Measurements from ENCODE around the gene NEUROG1.
A peak's percentile ranks its signal among the peaks of the same experiment; 100 is the strongest.

Gene NEUROG1

DNA sequence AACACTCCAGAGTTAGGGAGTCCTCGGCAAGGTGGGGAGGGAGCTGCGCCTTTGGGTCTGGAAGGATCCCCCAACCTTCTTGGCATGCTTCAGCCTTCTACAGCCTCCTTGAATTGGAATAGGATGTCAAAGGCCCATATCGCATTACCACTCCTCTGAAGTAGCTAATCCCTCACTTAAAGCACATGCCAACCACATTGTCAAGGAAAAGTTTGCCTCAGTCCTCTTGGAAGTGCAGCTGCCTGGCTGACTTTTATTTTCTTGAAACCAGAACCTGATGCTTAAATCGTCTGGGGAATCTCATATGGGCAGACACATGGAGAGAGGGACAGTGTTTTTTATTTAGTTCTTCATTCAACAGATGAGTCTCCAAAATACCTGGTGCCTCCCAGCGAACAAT, 28.6 kb upstream of the NEUROG1 start:
- DNase-seq (ENCODE audit: low spot score) = no peak

DNA sequence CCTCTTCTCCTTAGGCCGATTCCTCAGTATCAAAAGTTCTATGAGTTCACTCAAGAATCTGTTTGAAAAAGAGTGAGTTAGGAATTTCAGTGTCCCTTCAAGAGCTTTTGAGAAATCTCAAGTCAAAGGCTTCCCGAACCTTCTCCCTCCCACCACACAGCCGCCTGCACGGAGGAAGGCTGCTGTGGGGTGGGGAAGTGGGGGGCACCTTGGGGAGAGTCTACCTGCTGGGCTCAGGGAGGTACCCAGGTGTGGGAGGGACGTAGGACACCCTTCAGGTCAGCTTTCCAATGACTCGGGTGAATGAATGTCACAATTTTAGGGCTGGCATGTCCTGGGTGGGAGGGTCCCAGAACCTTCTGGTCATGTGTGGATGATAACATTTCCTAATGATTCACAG, 25.5 kb upstream of the NEUROG1 start:
- DNase-seq (ENCODE audit: low spot score) = no peak

DNA sequence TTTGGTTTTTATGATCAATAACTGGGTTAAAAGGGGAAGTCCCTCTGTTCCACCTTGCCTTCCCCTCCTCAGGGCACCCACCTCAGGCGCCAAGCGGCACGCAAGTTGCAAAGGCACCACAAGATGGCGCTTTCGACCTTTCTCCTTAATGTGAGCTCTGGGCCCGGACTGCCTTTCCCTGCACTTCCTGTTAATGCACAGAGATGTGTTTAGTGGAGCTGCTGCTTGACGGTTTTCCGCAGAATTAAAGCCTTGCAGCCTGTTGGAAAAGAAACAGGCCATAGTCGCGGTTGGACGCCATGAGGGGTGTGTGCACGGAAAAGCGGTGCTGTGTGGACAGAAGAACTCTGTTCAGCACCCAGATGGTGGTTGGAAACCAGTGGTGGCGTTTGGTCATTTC, 25.1 kb upstream of the NEUROG1 start:
- DNase-seq (ENCODE audit: low spot score) = peak; percentile 58

DNA sequence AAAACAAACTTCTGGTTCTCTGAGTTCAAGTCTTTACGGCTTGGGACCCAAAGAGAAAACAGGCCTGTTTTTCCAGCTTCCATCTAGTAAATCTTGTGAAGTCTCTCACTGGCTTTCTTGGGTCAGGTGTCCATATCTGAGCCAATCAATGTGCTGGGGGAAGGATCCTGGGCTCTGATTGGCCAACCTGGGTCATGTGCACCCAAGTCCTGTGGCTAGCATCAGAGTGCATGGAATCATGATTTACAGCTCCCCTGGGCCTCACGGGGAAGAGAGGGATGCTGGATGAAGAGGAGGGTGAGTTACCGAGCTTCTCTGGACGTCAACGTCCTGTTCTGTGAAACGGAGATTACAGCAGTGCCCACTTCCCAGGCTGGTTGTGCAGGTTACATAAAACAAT, 23.6 kb upstream of the NEUROG1 start:
- no peak for DNase-seq (ENCODE audit: low spot score)

DNA sequence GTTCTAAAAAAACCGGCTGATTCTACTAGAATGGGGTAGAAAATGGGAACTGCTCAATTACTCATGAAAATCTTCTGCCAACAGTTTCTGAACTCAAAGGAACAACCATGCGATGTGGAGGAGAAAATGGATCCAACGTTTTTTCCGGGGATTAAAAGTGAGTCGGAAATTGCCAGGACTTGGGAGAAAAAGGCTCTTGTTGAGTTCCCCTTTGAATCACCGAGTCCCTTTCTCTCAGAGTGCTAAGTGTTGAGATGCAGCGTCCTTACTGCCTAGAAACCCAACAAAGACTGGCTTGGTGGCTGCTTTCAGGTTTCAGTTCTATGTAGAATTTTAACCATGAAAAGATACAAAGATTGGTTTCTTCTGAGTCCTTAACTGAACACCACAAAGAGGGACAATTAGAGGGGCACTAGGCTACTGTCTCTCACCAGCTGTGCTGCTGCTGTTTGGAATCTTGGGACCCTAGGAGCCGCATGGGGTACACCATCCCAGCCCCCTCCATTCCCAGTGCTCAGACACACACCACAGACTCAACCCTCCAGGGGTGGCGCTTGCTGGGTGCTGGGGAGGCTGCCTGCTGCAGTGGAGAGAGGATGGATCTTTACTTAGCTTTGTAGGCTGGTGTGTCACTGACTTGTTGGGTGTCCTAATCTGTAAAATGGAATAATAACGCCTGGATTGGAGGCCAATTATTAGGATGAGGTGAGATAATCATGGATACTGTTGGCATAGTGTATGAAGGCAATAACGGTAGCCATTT, 21.5 kb upstream of the NEUROG1 start:
- DNase-seq (ENCODE audit: low spot score) = no peak

DNA sequence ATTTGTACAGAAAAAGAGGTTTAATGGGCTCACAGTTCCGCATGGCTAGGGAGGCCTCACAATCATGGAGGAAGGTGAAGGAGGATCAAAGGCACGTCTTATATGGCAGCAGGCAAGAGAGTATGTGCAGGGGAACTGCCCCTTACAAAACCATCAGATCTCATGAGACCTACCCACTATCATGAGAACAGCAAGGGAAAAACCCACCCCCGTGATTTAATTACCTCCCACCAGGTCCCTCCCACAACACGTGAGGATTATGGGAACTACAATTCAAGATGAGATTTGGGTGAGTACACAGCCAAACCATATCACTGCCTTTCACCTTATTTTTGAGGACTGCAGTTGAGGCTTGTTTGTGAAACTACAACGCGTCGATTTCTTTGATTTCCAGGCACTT, 20.9 kb upstream of the NEUROG1 start:
- no peak for DNase-seq (ENCODE audit: low spot score)

DNA sequence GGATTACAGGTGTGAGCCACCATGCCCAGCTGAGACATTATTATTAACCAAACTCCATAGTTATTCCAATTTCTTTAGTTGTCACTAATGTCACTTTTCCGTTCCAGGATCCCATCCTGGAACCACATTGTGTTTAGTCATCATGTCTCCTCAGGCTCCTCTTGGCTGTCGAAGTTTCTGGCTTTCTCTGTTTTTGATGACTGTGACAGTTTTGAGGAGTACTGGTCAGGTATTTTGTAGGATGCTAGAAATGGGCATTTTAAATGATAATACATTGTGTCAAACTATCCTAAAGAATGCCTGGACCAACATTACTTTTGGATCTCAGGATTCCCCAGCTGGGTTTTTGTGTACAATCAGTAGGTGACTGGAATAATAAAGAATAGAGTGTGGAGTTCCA, 19.8 kb upstream of the NEUROG1 start:
- DNase-seq (ENCODE audit: low spot score) = no peak

DNA sequence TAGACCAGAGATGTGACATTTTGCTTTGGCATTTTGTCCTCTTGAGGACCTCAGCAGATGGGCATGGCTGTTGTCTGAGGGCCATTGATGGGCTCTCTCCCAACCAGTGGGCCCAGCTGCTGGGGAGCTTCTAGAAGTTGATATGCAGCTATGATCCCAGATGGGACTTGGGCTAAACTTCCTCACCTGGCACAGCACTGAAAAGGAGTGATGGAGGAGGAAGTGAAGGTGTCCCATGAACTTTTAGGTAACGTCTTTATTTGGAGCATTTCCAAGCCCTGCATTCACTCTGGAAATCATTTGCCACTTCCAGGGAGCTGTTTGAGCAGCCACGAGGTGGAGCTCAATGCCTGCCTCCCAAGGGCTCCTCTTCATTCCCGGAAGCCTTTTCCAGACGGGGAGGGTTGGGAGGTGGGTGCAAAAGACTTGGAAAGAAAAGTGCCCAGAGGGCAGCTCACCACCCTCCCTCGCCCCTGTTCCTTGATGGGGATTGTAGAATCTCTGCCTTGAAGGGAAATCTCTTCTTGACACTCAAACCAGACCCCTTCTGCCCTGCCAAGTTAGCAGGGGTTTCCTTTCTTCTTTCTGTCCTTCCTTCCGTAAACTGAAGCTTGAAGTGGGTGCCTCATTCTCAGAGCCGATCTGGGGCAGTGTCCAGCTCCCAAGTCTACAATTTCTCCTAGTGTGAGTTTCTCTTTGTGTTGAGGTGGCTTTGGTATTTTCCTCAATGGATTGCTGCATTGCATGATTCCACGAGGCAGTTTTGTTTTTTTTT, 18.1 kb upstream of the NEUROG1 start:
- DNase-seq (ENCODE audit: low spot score) = no peak

DNA sequence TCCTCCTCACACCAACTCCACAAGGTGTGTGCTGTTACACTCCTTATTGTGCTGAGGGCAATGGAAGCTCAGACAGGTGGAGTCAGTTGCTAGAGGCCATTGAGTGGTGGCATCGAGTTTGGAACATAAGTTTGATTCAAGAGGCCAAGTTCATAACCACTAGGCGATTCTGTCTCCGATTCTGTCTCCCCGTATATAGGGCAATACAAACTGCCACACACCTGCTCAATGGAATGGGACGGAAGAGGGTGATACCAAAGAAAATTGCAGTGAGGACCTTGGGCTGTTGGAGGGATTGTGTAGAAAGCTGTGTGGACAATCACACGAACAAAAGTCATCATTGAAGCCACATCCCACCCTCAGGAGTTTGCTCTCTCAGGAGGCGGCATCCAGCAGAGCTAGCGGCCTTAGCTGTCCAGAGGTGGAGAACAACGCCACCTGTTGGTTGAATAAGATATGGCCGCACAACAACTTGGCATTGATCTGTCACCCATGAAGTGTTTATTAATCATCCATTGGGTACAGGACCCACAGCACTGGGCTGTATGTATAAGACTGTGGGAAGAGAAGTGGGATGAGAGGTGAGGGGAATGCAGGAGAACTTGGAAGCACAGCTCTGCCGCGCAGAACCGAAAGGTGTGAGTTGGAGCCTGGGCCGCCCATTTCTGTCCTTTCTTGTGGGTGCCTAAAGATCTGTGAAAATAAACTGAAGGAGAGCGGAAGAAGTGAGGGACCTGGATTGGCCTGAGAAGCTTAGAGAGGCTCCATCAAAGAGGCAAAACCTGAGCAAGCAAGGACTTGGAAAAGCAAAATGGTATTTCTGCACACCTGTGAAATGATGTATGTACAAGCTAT, 16.1 kb upstream of the NEUROG1 start:
- DNase-seq (ENCODE audit: low spot score) = peak; percentile 74

DNA sequence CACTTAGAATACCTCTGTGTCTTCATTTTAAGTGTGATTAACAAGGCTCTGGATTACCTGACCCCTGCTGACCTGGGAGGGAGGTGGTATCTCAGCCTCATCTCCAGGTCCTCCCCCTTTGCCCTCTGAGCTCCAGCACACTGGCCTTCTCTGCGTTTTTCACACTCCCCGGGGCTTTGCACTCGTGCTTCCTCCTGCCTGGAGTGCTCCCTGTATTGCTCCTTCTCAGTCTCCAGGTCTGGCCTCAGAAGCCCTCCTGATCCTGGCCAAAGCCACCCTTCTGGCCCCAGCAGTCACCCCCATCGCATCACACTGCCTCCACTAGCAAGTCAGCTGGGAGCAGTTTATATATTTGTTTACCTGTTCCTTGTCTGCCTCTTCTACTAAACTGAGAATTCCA, 13.6 kb upstream of the NEUROG1 start:
- no peak for DNase-seq (ENCODE audit: low spot score)

DNA sequence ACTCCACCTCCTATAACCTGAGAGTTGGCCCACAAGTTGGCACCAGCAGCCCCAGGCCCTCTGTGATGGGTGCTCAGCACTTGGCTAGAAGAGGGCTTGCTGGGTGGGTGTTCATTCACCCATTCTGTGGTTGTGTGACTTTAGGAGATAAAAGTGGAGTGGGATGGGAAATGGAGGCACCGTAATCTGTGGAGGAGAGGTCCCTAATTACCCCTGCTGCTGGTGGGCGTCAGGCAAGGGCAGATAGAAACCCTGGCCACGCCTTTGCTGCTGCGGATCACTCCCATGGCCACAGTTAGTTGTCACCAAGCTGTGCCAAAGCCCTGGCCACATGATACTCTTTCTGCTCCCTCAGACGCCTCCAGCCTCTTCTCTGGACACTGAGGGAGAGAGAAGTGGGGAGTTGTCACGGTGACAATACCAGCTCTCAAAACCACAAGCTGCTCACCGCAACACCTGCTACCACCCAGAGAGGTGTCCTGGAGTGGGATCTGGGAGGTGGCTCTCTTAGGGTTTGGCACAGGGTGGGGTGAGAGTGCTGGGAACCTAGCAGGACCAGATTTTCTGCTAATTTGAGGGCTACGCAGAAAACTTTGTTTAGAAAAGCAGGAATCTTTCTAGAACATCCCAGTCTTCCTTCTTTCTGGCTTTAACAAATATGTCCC, 12.0 kb upstream of the NEUROG1 start:
- no peak for DNase-seq (ENCODE audit: low spot score)

DNA sequence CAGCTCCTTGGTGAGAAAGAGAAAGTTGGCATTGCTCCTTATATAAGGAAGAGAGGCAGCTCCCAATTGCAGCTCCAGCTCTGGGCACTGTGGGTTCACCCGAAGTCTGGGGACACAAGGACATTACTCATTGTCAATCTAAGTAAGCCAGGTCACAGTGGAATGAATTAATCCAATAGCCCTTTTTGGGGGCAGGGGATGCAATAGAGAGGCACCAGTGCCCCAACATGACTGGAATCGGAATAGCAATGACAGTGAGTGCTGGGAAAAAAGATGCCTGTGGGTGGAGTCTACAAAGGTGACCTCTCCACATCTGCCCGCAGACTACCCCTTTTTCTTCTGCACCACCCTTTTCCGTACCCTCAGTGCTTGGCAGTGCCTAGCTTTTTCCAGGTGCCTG, 11.1 kb upstream of the NEUROG1 start:
- DNase-seq (ENCODE audit: low spot score) = no peak

DNA sequence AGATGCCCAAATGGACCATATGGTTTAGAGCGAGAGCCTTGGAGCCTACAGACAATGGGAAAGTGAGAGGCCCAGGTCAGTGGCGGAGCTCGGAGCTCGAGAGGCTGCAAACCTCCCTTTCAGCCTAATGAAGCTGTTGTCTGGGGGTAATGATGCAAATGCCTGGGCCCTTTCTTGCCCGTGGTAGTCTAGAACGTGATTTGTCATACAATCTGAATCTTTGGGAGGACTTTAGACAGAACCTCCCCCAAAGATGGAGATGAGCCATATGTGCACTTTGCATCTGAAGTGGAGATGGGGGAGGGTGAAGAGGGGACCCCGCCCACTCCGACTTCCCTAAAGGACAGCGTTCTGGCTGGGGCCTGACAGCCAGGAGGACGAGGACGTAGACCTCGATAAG, 10.3 kb upstream of the NEUROG1 start:
- DNase-seq (ENCODE audit: low spot score) = no peak

DNA sequence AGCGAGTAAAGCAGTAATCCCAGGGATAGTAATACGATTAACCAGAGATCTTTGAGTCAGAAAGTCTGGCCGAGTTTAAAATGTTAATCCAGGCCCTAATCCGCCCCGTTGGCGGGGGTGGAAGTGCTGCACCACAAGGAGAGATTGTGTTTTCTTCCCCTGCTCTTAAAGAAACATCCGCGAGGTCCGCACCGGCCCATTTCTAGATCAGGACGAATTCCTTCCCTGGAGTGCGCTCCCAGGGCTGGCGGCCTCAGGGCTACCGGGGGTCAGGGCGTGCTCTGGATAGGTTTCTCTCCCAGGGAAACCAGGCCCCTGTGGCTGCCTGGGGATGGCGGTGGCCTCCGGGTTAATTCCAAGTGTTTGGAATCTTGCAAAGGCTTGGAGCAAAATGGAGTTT, 9.3 kb upstream of the NEUROG1 start:
- no peak for DNase-seq (ENCODE audit: low spot score)

DNA sequence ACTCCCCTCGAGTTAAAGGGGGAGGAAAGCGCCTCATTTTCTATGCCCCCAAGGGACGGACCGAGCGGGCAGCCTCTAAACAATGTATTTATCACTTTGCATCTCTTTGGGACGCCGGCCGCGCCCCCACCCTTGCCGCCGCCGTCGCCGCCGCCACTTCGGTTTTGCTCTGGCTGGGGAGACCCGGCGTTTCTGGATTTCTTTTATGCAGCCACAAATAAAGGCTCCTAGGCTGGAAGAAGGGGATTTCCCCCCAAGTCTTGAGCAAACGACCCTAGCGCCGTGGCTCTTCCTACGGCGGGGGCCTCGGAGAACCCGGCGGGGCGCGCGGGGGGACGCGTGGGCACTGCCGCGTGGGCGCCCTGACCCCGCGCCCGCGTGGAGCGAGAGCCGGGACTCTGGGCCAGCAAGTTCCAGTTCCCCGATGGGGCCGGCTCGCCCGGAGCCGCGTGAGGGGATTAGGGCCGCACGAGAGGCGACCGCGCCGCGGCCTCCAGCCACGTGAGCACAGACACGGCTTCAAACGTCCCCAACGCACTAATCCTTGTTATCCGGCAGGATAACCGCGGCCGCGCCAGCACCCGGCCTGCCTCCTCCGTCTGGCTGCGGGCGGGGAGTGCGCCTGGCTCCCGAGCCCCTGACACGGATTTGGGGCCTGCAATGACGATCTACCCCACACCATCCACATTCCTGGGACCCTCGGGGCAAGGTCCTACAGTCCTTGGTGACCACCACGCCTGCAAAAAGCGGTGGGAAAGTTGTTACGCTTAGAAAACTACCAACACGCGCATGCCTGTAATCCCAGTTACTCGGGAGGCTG, 7.9 kb upstream of the NEUROG1 start:
- no peak for DNase-seq (ENCODE audit: low spot score)

DNA sequence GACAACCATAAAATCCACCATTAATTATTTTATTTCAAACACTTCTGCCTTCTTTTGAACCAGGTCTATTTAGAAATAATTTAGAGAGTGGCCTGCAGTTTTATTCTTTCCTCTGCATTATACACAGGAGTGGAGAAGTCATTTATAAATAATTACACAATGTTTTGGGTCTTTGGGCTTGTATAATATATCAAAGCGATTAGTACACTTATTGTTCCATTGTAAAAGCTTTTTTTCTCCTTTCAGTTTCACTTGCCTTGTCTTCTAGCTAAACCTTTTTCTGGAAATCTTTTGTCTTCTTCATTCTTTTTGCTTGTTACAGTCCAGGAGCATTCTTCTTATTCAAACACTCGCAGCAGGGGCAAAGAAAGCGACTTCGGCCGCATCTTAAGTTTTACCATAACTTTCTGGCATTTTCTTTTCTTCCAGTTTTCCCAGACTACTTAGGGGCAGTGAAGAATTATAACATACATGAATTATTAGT, 7.3 kb upstream of the NEUROG1 start:
- DNase-seq (ENCODE audit: low spot score) = no peak

DNA sequence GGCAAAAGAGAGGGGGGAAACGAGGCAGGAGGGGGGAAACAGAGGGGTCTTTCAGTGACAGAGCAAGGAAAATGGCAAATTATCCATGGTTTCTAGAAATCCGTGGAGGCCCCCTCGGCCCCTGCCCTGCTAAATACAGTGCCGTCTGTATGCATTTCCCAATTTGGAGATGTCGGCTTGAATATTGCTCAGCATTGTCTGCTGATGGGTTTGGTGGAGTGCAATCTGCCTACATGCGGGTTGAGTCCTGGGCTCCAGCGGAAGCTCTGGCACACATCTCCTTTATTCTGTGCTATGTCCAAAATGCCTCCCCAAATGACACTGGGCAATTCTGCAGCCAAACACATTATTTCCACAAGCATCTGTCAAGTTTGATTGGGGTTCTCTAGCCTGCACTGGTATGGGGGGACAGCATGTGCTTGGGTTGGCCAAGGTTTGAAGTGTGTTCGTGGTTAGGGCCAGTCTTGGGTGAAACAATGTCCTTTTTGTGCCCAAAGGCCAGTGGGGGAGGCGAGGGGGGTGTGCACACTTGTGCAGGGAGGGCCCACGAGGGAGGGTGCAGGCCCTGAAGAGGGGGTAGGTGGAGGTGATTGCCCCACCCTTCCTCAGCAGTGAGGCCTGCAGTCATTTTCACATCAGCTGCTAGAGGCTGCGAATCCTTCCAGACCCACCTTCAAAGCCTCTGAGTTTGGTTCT, 6.2 kb upstream of the NEUROG1 start:
- no peak for DNase-seq (ENCODE audit: low spot score)

DNA sequence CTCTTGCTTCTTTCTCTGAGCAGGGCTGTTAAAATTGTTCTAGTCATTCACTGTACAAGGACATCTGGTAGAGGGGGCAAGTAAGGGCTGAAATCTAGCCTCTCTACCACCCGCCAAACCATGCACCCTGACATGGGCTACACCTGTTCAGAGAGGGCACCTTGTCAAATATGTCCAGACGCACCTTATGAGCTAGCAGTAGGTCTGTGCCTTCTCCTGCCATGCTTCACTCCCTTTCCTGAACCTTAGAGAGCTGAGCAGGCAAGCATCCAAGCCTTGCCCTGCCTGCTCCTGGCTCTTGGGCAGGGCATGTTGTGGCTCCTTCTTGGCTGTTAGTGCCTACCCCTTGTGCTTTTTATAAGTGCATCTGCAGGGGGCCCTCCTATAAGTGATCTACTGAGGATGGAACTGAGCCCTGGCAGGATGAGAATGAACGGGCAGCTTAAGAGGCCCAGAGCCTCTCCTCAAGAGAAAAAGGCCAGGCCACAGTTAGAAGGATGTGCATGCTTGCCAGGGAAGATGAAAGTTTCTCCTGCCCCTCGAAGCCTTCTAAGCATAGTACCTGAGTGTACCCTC, 3.8 kb upstream of the NEUROG1 start:
- DNase-seq (ENCODE audit: low spot score) = no peak

DNA sequence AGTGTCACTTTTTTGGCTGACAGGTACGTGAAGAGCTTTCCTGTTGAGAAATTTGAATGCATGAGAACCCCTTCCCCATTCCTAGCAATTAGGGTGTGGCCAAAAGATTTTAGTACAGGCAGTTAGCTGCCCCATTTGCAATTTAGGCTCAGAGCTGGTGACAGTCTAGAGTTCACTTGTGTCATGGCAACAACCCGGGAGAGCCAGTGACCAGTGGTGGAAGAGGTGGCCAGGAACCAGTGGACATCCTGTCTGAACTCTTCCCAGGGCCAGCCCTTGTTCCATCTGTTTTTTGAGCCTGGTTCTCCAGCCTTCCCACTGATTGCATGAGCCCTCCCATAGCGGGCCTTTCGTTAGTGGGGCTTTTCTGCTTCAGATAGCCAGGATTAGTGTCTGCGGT, 2.5 kb upstream of the NEUROG1 start:
- DNase-seq (ENCODE audit: low spot score) = no peak

DNA sequence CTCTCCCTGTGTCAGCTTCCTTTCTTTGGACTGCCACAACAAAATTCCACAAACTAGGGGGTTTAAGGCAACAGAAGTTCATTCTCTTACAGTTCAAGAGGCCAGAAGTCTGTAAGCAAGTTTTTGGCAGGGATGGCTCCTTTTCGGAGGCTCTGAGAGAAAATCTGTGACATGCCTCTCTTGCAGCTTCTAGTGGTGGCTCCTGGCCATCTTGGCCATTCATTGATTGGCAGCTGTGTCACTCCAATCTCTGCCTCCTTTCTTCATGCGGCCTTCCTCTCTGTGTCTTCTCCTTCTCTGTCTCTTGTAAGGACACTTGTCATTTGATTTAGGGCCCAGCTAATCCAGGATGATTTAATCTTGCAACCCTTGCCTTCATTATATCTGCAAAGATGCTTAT, 2.0 kb upstream of the NEUROG1 start:
- DNase-seq (ENCODE audit: low spot score) = no peak
